Stimulated activated CD4-positive, alpha-beta T cell treated with anti-CD3 and anti-CD28 coated beads, Interleukin-2, amount 100 ng/mL, for 24 hours (primary cell): ENCODE results near the gene CEP85L.
"Not testable (repeated sequence)": the region's sequence is repeated elsewhere in the genome, so short reads cannot be mapped to it uniquely, and the experiment has no call there.

ENCODE experiments used
- DNase-seq, 2 donors: peaks; one replicate each; pipeline ENCODE4 v3.0.0-alpha.2; 2020

Gene CEP85L

GRCh38 chr6:118489990-118490389, 161.4 kb downstream of the CEP85L start:
- no peak for DNase-seq

DNA sequence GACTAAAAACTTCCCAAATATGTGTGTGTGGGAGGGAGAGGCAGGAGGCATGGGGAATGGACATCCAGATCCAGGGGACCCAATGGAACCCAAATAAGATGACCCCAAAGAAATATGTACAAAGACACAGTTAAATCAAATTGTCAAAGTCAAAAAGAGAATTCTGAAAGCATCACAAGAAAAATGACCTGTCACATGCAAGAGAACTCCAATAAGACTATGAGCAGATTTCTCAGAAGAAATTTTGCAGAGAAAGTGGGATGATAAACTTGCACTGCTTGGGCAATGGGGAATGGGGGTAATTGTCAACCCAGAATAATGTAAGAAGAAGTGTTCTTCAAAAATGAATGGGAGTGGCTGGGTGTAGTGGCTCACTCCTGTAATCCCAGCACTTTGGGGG, 162.8 kb downstream of the CEP85L start:
- DNase-seq = no peak

DNA sequence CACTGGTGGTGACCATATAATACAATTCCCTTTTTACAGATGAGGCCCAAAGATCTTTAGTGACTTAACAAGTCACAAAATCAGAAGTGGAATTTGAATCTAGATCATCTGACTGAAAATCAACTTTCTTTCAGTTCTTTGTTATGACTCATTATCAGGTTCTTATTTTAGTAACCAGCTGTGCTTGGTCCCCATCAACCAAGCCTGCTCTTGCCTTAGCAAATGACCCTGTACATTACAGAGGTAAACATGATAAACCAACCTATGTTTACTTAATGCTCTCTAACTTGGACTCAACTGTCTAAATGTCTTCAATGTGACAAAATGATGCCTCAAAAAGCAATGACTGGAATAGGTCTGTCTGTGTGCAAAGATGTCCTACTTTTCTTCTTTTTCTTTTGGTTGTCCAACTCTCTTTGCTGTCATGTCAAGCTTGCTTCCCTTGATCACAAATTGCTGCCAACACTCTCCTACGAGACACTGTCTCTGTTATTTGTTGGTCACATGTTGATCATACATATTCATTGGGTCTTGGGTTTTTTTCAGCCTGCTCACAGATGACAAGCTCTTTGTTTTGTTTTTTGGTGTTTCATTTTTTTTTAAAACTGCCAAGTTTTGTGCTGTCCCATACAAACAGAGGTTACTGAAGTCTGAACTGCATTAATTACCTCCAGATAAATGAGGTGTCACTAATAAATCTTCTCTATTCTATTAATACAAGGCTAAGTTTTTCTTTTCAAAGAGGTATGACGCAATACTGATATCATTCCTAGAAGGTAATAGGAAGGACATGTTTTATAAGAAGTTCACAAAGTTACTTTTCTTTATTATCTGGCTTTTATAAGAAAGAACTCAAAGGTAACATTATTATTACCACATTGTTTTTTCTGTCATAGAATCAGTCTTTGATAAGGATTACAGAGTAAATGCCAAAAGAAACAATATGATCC, 165.5 kb downstream of the CEP85L start:
- DNase-seq = no peak

- no peak for DNase-seq
Observed at GRCh38 chr6:118476551-118476950, 174.8 kb downstream of the CEP85L start.

DNA sequence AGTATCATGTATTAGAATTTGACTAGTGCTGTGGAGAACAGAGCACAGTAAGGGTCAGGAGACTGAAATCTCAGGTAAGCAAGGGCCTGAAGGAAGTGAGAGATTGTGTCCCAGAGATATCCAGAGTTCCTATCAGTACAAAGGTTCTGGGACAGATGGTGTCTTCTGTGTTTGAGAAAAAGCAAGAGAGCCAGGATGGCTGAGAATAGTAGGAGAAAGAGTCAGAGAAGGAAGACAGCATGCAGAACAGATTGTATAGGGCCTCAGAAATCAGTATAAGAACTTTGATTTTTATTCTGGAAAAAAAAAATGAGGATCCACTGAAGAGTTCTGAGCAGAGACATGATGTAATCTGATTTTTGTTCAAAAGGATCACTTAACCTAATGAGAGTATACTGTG, 178.1 kb downstream of the CEP85L start:
- DNase-seq = no peak

GRCh38 chr6:118469468-118469867, 181.9 kb downstream of the CEP85L start:
- no peak for DNase-seq

- no peak for DNase-seq
Observed at GRCh38 chr6:118468682-118469465, 182.5 kb downstream of the CEP85L start.

DNA sequence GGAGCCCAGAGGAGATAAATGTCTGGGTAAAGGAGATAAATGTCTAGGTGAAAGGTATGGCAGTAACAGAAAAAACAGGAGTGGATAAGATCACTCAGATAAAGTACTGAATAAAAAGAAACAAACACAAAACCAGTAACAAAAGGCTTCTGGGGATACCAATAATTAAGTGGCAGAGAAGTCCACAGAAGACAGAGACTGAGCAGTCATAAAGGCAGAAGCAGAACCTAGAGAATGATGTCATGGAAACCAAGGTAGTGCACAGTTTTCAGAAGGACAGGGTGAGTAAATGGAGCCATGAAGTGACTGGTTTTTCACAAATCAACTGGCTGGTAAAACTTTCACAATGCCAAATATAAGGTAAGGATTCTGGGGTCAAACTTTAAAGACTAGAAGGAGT, 184.2 kb downstream of the CEP85L start:
- no peak for DNase-seq

GRCh38 chr6:118464620-118465019, 186.8 kb downstream of the CEP85L start:
- no peak for DNase-seq

DNA sequence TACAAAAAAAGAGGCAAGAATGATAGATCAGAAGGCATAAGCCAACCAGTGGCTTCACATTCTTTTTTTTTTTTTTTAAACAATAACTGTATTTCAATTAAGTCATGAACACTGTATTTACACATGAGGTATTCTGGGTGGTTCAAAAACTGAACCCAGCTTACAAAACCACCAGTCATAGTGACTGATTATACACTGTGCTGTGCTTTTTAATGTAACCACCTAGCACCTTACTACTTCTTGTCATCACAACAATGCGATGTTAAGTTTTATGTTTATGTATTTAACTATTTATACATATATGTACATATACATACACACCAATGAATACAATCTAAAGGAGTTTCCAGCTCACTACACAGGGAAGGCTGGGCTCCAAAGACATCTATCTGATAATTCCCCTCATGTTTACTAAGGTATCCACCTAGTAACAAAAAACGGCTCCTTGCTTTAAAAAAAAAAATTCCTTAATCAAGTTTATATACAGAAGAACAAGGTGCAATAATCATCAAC, 190.4 kb downstream of the CEP85L start:
- DNase-seq = no peak

GRCh38 chr6:118456982-118457381, 194.4 kb downstream of the CEP85L start:
- DNase-seq = no peak

- no peak for DNase-seq
Observed at GRCh38 chr6:118451839-118452238, 199.6 kb downstream of the CEP85L start.

GRCh38 chr6:118444796-118445195, 206.6 kb downstream of the CEP85L start:
- no peak for DNase-seq

DNA sequence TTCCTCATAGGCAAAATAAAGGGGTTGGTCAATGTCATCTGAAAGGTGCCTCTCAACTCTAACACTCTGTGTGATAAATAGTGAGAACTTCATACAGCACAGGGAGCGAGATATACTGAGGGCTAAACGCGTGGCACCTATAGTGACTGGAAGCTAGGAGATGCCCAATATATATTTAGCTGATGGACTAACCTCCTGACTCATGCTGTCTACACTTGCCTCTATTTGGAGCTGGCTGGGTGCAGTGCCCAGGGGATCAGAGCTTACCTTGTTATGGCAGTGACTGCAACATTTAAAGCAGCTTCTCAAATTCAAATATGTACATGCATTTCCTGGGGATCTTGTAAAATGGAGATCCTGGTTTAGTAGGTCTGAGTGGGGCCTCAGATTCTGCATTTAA, 214.9 kb downstream of the CEP85L start:
- DNase-seq = no peak

DNA sequence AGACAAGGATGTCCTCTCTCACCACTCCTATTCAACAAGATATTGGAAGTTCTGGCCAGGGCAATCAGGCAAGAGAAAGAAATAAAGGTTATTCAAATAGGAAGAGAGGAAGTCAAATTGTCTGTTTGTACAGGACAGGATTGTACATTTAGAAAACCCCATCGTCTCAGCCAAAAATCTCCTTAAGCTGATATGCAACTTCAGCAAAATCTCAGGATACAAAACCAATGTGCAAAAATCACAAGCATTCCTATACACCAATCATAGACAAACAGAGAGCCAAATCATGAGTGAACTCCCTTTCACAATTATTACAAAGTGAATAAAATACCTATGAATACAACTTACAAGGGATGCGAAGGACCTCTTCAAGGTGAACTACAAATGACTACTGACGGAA, 217.2 kb downstream of the CEP85L start:
- not testable (repeated sequence) for DNase-seq

GRCh38 chr6:118421312-118421711, 230.1 kb downstream of the CEP85L start:
- DNase-seq = not testable (repeated sequence)

DNA sequence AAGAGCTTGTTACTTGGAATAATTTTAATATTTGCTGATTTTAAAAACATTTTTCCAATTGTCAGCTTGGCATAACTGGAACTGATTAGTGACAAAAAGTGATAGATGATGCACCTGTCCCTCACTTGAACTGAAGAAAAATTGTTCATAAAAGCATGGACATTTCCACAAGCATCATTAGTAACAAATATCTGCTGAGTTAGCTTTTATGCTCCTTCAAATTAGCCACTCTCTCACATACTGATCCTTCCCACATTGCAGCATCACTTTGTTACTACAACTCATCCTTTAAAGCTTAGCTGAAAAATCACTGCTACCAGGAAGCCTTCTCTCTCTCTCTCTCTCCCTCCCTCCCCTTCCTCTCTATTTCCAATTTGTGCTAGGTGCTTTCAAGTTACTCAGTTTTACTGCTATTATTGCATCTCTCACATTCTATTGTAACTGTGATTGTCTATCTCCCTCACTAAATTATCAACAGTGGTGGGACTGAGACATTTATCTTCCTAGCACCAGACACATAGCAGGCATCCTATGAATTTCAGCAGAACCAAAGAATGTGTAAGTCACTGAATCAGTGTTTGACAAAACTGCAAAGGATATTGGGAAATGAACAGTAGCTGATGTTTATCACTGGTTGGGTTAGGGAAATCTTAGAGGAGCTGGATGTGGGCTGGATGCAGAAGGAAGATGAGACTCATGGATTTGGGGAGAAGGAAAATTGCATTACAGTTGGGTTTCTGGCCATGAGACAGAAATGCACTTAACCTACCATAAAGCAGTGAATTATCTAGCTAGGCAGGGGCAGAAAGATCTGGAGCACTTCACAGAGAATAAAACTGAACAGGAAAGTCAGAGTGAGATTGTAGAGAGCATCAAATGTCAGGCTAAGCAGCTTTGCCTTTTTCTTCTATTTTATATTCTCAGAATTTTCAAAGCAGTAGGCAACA, 231.7 kb downstream of the CEP85L start:
- no peak for DNase-seq
